Stimulated activated CD4-positive, alpha-beta T cell treated with anti-CD3 and anti-CD28 coated beads, TNF-alpha, amount 100 ng/mL, for 1 hour (primary cell): ENCODE data around the gene CLCF1.

Experiments used
- DNase-seq, 3 donors: peaks; one replicate each; pipeline ENCODE4 v3.0.0-alpha.2; 2020; ENCODE audit warnings: low read depth in 3 of 3, low spot score in 1 of 3

The CLCF1 gene

GRCh38 chr11:67376063-67376820 lies 2.8 kb upstream of the CLCF1 start:
- no peak for DNase-seq

GRCh38 chr11:67375320-67376055 lies 2.1 kb upstream of the CLCF1 start:
- DNase-seq: no peak

- no peak for DNase-seq
Observed at GRCh38 chr11:67374571-67375281, 1.3 kb upstream of the CLCF1 start.

DNA sequence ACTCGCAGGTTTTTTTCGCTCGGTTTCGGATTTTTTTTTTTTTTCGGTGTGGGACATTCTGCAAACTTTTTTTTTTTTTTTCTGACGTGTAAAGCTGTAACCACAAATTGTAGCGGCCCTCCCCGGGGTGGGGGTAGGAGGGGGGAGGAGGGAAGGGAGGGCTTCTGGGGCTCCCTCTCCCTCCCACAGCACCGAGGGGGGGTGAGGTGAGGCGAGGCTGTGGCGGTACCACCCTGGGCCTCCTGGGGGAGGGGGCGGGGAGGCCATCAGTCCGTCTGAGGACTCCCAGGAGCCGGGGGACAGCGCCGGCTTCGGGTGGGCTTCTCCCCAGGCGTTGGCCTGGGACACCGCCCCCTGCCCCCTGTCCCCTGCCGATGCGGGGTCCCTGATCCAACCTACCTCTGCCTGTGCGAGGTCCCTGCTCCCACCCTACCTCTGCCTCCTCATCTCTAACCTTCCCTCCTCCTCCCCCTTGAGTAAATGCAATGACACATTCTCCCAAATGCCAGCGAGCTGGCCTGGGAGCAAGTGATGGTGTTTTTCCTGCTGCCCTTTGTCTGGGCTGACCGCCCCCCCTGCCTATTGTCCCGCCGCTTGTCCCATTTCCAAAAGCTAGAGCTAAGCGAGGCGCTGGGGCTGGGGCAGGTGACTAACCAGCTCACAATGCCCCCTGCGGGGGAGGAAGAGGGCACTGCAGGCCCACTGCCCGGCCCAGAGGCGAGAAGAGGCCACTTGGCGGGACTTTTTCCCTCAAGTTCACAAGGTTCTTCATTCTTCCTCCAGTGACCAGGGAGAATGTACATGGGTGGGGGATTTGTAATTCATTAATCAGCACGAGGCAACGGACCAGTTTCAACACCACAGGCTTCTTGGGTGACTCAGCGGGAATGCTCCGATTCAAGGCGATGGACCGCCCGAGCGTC lies 511 bp upstream of the CLCF1 start:
- peak in 2 of 3 donors; percentile 60 to 68 for DNase-seq

DNA sequence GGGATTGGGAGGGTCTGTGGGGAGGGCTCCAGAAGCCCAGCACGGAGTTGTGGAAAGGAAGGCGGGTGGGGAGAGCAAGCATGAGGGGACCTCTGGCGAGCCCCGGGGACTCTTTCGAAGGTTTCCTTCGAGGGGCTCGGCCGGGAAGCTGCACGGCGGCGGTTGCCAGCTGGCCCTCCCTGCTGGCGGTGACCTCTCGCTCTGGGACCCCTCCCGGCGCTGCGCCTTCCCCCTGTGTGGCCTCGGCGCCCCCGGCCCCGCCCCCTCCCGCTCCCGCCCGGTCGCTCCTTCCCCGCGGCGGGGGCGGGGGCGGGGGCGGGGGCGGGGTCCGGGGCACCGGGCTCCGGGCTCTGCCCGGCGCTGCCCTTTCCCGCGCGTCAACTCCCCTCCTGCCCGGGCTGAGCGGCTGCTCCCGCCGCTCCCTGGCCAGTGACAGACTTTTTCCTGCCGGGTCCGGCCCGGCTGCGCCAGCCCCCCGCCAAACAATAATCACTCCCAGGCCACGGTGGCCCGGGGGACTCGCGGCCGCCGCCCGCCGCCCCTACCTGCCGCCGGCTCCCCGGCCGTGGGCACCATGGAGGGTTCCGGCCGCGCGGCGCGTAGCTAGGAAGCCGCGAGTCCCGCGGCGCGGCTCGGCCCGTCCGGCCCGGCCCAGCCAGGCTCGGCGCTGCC lies 941 bp downstream of the CLCF1 start:
- DNase-seq: no peak

DNA sequence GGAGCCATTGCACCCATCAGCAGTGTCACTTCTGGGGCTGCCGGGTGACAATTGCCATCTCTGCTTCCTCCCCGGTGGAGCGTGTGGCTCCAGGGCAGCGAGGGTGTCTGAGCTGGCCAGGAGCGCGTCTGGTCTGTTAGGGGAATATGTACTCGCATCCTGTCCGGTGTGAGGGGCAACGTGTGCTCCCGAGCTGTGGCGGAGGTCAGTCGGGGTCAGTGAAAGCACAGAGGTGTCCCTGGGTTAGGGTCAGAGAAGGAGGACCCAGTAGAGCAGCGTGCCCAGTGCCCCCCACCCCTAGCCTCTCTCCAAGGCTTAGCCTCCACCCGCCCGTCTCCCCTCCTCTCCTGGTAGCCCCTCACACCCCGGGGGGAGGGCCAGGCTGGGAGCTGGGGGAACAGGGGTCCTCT lies 1.5 kb downstream of the CLCF1 start:
- no peak for DNase-seq

- DNase-seq: no peak
Observed at GRCh38 chr11:67371189-67371910, 2.0 kb downstream of the CLCF1 start.

DNA sequence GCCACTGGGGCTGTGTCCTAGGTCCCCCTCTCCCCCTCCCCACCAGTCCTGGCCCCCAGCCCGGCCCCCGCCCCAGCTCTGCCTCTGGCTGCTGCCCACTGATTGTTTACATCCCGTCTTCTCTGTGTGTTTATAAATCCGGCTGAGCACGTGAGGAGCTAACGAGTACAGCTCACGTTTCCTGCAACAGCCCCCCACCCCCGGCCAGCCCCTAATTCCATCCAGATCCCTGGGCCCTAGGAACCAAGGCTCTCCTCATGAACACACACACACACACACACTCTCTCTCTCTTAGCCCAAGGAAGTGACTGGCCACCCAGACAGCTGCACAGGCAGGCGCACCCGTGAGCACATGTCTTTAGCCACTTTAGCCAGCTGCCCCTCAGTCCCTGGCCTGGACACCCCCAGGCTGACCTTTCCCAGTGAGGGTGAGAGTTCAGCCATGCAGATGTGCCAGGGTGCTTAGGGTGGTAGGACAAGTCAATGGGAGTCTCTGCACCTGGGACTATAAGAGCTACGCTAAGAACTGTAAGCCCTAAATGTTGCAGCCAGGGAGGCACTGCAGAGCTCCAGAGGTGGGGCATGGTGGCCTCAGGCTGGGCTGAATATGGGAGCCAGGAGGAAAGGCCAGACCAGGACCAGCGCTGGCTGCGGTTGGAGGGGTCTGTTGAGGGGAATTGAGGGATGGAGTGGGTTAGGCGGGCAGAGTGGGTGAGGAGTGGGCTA lies 2.9 kb downstream of the CLCF1 start:
- no peak for DNase-seq

DNA sequence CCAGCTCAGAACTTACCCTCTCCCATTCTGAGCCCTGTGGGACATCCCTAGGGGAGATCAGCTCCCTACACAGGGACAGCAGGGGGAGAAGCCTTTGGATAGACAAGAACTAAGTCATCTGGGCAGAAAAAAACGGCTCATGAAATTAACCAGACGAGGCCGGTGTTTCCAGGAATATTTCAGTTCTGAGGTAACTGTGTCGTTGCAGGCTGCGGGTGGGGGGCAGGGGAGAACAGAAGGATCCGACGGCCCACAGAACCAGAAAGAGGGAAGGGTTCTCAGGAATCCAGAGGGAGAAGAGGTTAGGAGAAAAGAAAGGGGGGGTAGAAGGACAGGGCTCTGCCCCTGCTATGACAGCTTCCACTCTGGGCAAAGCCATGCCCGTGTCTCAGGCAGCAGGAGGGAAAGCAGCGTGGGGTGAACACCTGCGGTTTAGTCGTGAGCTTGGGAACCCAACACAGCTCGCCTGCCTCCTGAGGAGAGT lies 3.6 kb downstream of the CLCF1 start:
- DNase-seq: no peak

- no peak for DNase-seq
Observed at GRCh38 chr11:67369275-67369674, 4.1 kb downstream of the CLCF1 start.

- DNase-seq: no peak
Observed at GRCh38 chr11:67368621-67369020, 4.8 kb downstream of the CLCF1 start.

DNA sequence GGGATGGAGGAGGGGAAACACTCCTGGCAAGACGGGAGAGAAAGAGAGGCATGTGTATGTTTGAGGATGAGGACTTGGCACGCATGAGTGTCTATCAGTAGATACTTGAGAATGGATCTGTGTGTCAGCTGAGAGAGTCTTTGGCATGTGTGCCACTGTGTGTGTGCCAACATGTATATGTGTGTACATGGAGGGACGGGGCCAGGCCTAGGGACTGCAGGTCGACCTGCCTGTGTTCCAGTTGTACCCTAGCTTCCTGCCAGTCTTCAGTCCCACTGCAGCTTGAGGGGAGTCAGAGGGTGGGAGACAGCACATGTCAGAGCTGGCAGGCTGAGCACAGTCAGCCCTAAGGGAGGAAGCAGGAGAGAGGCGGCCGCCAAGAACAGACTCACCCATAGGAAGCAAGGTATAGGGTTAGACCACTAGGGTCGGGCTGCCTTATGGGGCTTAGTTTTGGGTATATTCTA lies 5.6 kb downstream of the CLCF1 start:
- no peak for DNase-seq

DNA sequence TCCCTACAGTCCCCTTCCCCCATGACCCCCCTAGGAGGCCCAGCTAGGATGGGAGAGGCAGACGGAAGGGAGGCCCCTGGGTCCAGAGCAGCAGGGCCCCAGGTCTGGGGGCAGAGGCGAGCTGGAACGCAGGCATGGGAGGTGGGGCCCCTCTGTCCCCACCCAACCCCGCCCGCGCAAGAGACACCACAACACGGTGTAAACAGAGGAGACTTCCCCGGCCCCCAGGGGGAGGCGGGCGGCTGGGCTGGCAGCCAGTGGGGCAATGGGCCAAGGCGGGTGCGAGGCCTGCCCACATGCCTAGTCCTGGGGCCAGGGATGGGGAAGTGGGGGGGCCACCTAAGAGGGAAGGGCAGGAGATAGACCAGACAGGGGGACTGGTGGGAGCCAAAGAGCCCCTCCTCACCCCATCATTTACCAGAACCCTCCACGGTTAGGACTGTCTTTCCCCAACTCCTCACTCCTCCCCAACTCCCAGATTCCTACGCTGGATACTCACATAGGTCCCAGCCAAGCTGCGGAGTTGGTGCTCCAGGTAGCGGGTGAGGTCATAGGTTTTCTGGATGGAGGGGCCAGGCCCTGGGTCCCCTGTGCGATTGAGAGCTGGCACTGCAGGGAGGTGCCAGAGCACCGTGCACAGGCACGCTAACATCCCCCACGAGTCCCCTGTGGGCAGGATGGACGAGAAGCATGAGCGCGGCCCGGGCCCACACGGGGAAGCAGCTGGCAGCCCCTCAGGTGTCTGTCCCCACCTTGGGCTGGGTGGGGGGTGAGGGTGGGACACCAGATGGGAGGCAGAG lies 6.2 kb downstream of the CLCF1 start:
- no peak for DNase-seq

GRCh38 chr11:67366546-67366945 lies 6.9 kb downstream of the CLCF1 start:
- no peak for DNase-seq

- DNase-seq: no peak
Observed at GRCh38 chr11:67365736-67366444, 7.5 kb downstream of the CLCF1 start.

DNA sequence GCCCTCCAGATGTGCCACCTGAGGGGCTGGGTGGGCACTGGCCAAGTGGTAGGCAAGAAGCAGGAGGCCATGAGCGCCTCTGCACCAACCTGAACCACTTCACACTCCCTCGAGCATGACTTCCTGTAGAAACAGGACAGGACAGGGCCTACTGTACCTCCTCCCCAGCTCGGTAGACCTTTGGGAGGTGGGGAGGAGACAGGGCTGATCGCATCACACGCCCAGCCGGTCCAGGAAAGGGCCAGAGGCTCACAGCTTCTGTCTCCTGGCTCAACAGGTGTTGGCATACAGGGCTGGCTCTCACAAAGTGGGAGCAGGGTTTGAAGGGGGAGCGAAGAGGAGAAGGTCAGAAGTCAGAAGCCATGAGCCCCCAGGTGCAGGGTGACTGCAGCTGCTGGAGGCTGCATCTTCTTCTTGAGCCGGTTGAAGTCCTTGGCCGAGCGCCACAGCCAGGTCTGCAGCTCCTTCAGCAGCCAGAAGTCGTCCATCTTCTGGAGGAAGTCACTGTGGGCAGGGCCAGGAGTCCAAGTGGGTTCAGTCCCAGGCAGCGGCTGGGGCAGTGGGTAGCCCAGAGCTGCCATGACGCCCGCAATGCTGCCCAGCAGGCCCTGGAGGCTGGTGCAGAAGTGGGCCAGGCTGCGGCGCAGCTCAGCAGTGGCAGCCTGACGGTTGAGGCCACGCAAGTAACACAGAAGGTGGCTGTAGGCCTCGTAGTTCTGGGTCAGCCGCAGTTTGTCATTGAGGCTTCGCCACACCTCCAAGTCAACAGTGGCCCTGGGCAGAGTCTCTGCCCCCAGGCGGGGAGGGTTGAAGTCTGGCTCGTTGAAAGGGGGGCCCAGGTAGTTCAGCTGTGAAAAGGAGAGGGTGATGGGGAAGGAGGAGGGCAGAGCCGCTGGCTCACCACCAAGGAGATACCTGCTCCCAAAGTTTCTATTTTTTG lies 8.3 kb downstream of the CLCF1 start:
- DNase-seq: no peak
